ENCODE measurements around the gene EML4. TPM values are rescaled to one million over a fixed set of nuclear protein-coding genes. Genes with fewer than 3 reads are reported as not detected.

Gene EML4
- polyA plus RNA-seq, 4 donors: 87.4 to 123 (median 116) TPM

DNA sequence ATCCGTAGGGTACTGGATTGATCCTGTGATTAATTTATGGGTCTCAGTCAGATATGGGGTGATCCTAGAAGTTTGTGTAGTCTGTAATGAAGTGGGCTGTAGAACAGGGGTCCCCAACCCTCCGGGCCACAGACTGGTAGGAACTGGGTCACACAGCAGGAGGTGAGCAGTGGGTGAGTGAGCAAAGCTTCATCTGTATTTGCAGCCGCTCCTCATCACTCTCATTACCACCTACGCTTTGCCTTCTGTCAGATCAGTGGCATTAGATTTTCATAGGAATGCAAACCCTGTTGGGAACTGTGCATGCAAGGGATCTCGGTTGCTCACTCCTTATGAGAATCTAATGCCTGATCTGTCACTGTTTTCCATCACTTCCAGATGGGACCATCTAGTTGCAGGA, 48.8 kb downstream of the EML4 start:
- no peak for DNase-seq (ENCODE audit: low read depth in 4 of 4, low spot score in 3 of 4)

DNA sequence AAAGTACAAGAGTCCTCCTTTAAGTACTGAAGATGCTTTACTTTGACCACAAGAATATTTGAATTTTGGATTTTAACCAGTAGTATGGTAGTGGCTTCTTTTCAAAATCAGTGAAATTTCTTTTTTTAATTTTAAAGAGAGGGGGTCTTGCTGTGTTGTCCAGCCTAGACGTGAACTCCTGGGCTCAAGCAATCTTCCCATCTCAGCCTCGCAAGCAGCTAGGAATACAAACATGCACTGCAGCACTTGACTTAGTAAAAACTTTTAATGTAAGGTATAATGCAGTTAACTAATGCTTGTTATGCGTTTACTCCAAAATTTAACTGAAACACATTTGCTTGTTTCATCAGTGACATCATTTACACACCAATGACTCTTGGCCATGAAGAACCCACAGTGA, 49.6 kb downstream of the EML4 start:
- no peak for DNase-seq (ENCODE audit: low read depth in 4 of 4, low spot score in 3 of 4)

- DNase-seq (ENCODE audit: low read depth in 4 of 4, low spot score in 3 of 4): no peak
Observed at GRCh38 chr2:42219160-42219559, 50.0 kb downstream of the EML4 start.

- DNase-seq (ENCODE audit: low read depth in 4 of 4, low spot score in 3 of 4): no peak
Observed at GRCh38 chr2:42220566-42220965, 51.4 kb downstream of the EML4 start.

GRCh38 chr2:42223067-42223854, 54.1 kb downstream of the EML4 start:
- no peak for DNase-seq (ENCODE audit: low read depth in 4 of 4, low spot score in 3 of 4)

DNA sequence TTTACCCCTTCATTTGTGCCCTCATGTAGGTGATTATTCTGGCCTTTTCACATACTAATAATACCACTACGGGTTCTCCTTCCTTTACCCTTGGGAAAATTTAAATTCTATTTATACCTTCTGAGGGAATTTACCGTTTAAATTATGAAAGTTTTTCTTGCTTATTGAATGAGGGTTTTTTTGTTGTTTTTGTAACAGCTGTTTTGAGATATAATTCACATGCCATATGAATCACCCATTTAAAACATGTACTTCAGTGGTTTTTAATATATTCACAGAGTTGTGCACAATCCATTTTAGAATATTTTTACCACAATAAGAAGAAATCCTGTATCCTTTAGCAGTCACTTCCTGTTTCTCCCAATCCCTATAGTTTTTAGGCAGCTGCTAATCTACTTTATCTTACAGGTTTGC, 54.7 kb downstream of the EML4 start:
- no peak for DNase-seq (ENCODE audit: low read depth in 4 of 4, low spot score in 3 of 4)

DNA sequence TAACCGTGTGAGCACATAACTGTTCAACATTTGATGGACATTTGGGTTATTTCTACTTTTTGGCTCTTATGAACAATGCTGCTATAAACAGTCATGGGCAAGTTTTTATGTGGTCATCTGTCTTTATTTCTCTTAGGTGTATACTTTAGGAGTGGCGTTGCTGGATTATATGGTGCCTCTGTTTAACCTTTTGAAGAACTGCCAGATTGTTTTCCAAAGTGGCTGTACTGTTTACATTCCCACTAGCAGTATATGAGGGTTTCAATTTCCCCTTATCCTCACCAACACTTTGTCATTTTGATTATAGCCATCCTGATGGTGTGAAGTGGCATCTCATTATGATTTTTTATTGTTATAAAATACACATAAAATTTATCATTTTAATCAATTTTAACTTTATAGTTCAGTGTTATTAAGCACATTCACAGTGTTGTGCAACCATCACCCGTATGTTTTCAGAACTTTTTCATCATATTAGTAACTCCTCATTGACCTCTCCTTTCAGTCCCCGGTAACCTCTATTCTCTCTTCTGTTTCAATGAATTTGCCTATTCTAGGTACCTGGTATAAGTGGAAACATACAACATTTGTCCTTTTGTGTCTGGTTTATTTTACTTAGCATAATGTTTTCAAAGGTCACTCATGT, 55.4 kb downstream of the EML4 start:
- DNase-seq (ENCODE audit: low read depth in 4 of 4, low spot score in 3 of 4): no peak

DNA sequence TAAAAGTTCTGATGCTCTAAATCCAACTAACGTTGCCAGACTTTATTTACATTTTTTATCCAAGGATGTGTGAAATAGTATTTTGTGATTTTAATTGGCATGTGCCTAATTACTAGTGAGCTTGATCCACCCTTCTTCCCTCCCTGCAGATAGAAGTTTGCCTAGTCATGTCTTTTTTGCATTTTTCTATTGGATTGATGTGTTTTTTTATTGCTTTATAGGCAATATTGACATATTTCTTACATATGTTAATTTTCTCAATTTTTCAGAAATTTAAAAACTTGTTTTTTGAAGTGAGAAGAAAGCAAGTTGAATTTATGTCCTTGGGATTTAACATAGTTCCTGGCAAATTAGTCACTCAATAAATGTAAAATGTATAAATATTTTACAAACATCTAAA, 56.4 kb downstream of the EML4 start:
- no peak for DNase-seq (ENCODE audit: low read depth in 4 of 4, low spot score in 3 of 4)

DNA sequence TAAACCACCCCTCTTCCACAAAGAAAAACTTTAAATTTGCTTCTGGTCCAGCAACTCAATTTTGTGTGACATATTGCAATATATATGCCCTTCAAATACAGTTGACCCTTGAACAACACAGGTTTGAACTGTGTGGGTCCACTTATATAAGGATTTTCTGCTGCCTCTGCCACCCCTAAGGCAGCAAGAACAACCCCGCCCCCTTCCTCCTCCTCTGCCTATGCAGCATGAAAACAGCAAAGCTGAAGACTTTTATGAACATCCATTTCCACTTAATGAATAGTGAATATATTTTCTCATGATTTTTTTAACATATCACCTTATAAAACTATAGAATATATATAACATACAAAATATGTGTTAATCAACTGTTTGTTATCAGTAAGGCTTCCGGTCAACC, 58.3 kb downstream of the EML4 start:
- no peak for DNase-seq (ENCODE audit: low read depth in 4 of 4, low spot score in 3 of 4)

GRCh38 chr2:42228101-42228500, 58.9 kb downstream of the EML4 start:
- no peak for DNase-seq (ENCODE audit: low read depth in 4 of 4, low spot score in 3 of 4)

- no peak for DNase-seq (ENCODE audit: low read depth in 4 of 4, low spot score in 3 of 4)
Observed at GRCh38 chr2:42229949-42230348, 60.8 kb downstream of the EML4 start.

DNA sequence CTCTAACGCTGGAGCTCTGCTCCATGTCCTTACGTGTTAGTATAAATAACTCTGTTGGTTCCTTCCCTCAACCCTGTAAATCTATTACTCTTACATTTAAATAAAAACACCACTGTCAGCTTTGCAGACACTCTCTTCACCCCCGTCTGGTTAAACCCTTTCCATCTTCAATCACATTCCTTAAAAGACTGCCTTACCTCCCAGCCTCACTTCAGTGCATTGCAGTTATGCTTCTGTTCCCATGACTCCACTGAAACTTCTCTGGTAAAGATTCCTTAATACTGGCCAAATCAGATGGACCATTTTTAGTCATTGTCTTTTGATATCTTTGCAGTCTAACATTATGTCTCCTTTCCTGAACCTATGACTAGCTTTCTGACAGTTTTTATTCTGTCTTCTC, 61.7 kb downstream of the EML4 start:
- peak in 1 of 4 donors; percentile 32 for DNase-seq (ENCODE audit: low read depth in 4 of 4, low spot score in 3 of 4)

DNA sequence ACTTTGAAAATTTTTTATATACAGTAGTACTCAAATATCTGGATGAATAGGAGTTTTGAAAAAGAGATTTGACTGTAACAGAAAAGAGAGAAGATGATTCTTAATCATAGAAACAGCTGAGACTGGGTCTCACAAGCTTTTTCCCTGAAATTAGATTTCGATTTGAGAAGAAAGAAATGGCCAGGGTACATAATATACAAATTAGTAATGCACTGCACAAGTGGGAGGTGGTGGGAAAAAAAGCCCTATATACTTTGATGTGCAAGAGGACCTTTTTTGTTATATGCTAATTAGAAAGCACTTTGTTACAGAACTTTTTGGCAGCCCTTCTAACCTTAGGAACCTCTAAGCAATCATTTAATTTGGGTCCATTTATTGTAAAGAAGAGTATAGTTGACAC, 62.9 kb downstream of the EML4 start:
- DNase-seq (ENCODE audit: low read depth in 4 of 4, low spot score in 3 of 4): no peak

DNA sequence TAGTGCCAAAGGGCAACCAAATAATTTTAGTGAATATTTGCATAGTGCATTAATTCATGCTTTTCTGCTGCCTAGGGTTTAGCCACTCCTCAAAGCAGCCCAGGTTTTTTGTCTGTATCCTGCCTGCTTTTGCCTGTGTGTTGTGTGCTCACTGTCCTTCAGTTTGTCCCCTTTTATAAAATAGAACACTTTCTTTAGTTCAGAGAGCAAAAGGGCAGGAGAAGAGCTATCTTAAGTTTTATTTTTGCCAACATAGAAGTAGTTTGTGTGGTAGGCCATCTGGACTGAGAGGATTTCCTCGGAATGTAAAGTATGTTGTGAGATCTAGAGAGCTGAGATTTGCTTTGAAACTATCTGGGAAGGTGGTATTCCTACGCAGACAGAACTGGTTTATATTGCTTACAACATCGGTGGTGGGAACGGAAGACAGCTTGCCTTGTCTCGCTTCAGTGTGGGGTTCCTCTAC, 64.9 kb downstream of the EML4 start:
- no peak for DNase-seq (ENCODE audit: low read depth in 4 of 4, low spot score in 3 of 4)

DNA sequence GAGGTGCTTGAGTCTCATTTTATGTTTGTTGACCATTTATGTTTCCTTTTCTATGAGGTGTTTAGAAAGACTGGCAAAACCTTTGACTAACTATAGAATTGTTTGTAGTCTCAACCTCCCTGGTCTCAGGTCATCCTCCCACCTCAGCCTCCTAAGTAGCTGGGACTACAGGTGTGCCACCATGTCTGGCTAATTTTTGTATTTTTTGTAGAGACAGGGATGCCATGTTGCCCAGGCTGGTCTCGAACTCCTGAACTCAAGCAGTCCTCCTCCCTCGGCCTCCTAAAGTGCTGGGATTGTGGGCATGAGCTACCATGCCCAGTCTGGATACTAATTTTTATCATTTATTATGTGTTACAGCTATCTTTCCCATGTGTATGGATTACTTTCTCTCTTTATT, 67.8 kb downstream of the EML4 start:
- no peak for DNase-seq (ENCODE audit: low read depth in 4 of 4, low spot score in 3 of 4)

- no peak for DNase-seq (ENCODE audit: low read depth in 4 of 4, low spot score in 3 of 4)
Observed at GRCh38 chr2:42238644-42239288, 69.6 kb downstream of the EML4 start.

GRCh38 chr2:42239289-42239661, 70.1 kb downstream of the EML4 start:
- no peak for DNase-seq (ENCODE audit: low read depth in 4 of 4, low spot score in 3 of 4)

DNA sequence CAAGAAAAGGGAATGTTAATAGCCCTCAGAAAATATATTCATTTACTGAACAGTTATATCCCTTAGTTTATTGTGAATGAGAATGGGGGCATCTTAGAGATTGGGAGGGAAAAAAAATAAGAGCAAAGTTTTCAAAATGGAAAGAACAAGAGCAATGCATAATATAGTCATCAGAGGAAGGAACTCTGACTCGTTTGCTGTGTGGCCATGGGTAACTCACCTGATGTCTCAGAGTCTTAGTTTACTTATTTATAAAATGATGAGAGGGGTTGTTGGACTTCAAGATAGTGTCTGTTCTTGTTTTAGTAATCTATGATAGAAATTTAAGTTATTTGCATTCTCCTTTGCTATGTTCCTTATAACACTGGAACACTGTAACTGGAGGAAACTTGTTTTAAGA, 70.7 kb downstream of the EML4 start:
- DNase-seq (ENCODE audit: low read depth in 4 of 4, low spot score in 3 of 4): no peak

DNA sequence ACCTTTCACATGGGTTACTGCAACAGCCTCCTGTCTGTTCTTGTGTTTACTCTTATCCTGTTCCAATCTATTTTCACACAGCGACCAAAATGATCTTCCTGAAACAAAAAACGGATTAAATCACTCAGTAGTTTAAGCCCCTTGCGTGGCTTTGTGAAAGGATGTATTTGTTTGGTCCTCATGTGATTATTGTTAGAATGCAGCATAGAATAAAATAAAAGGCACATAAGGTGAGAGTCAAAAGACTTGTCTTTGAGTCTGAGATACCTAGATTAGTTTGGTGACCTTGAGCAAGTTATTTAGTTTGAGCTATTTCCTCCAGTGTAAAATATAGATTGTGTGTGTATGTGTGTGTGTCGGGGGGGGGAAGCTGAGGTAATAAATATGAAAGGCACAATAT, 72.4 kb downstream of the EML4 start:
- DNase-seq (ENCODE audit: low read depth in 4 of 4, low spot score in 3 of 4): no peak

- no peak for DNase-seq (ENCODE audit: low read depth in 4 of 4, low spot score in 3 of 4)
Observed at GRCh38 chr2:42243297-42243696, 74.1 kb downstream of the EML4 start.

GRCh38 chr2:42244520-42244919, 75.4 kb downstream of the EML4 start:
- no peak for DNase-seq (ENCODE audit: low read depth in 4 of 4, low spot score in 3 of 4)

GRCh38 chr2:42245396-42245795, 76.2 kb downstream of the EML4 start:
- DNase-seq (ENCODE audit: low read depth in 4 of 4, low spot score in 3 of 4): no peak
